ENCODE measurements around the gene IL4I1.

DNA sequence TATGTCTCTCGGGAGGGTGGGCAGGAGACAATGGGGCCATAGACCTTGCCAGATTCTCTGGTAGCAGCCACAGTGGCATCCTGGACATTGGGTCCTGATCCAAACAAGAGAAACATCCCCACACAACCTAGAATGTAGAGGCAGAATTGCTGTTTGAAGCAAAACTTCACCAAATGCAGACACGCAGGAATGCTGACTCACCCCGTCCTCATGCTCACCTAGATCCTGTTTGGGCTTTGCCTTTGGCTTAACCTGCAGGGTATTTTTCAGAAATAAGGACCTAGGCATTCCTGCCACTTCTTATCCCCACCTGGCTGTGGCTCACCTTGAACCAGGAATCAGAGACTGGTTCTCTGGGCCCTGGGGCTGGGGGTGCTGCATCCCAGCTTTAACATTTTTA lies 11.9 kb downstream of the IL4I1 start:
- TF ChIP-seq CTCF (IDR thresholded peaks at IDR 0.05 in 4 of 5, conservative IDR thresholded peaks at IDR 0.05 in 1 of 5) (no peak), POLR2A (IDR thresholded peaks at IDR 0.05) (no peak)
